Heart left ventricle (tissue), 13 donors: ENCODE measurements around the gene XIRP2.

Experiments used
- POLR2A ChIP-seq, 2 donors: fragments of 450-650 bp; IDR thresholded peaks; one replicate each; pipeline ENCODE4 v1.6.1; 2017; ENCODE audit warnings: antibody characterized with exemption in 2 of 2, mild to moderate bottlenecking in 2 of 2, moderate library complexity in 2 of 2
- TF ChIP-seq, protein P1 (sequence below), 12 donors: fragments of 200-600 bp; sonication (generic) in 4 of 12; IDR thresholded peaks; one replicate each; pipeline versions ENCODE4 v1.5.0 to v1.8.0; 2018 to 2022; ENCODE audit warnings: antibody characterized with exemption in 12 of 12, mild to moderate bottlenecking in 5 of 12
- donor health status: ischemic (EF 13 %, LVEDD 7.1; RV severe dilation, severe dysfunction).
- donor health status: DM: no; HTN: yes; CAD: no.
- donor health status: DM: no; HTN: no; CAD: no.
- donor health status: ischemic (EF 25% LVEDD 6.9; RV normal size, moderate dysfunction).
- donor health status: ischemic (EF 25% LVEDD 5.7; RV mildly dilated, moderate dysfunction).
- donor health status: ischemic (EF 35%, LVEDD 5.7; RV mildly dilated, moderate dysfunction).
- donor health status: nonischemic (EF 11% LVEDD 7.7; RV severe dilation, severe dysfunction).
- donor health status: DM: yes; HTN: yes; CAD: no.
- donor health status: PGD.
- donor health status: ischemic (EF 29% LVEDD 5.4; RV normal size, mild dysfunction).
- donor health status: nonischemic (EF 23%, LVEDD 6.1; RV moderate dilation, normal function).

DNA sequence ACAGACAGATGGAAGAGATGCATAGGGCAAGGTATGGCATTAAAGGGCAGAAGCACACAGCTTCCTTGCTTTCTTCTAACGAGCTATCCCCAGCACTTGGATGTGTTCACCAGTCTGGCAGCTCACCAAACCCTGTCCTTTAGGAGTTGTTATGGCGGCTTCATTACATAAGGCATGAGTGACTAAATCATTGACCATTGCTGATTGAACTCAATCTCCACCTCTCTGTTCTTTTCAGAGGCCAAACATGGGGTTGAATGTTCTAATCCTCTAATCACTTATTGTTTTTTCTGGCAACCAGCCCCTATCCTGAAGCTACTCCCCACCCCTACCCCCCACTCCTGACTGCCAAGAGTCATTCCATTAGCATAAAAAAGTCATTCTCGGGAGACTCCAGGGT, 301.8 kb downstream of the XIRP2 start:
- TF ChIP-seq, protein P1, sequence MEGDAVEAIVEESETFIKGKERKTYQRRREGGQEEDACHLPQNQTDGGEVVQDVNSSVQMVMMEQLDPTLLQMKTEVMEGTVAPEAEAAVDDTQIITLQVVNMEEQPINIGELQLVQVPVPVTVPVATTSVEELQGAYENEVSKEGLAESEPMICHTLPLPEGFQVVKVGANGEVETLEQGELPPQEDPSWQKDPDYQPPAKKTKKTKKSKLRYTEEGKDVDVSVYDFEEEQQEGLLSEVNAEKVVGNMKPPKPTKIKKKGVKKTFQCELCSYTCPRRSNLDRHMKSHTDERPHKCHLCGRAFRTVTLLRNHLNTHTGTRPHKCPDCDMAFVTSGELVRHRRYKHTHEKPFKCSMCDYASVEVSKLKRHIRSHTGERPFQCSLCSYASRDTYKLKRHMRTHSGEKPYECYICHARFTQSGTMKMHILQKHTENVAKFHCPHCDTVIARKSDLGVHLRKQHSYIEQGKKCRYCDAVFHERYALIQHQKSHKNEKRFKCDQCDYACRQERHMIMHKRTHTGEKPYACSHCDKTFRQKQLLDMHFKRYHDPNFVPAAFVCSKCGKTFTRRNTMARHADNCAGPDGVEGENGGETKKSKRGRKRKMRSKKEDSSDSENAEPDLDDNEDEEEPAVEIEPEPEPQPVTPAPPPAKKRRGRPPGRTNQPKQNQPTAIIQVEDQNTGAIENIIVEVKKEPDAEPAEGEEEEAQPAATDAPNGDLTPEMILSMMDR (IDR thresholded peaks at IDR 0.05) = no peak
- no peak for TF ChIP-seq POLR2A (IDR thresholded peaks at IDR 0.05)
